HTR-8/SVneo (cell line): Measurements from ENCODE around the gene SNW1.
"Not testable (repeated sequence)": the region's sequence is repeated elsewhere in the genome, so short reads cannot be mapped to it uniquely, and the experiment has no call there.

Experiments
- DNase-seq: peaks from one replicate; pipeline ENCODE4 v3.0.0; 2011; ENCODE audit warnings: low spot score, mixed read lengths; ENCODE audit not compliant: insufficient read length
- FAIRE-seq: peaks from 2 replicates; lab custom pipeline; 2011; peaks lifted over from hg19 to GRCh38; lab: Jason Lieb, UNC

The SNW1 gene

DNA sequence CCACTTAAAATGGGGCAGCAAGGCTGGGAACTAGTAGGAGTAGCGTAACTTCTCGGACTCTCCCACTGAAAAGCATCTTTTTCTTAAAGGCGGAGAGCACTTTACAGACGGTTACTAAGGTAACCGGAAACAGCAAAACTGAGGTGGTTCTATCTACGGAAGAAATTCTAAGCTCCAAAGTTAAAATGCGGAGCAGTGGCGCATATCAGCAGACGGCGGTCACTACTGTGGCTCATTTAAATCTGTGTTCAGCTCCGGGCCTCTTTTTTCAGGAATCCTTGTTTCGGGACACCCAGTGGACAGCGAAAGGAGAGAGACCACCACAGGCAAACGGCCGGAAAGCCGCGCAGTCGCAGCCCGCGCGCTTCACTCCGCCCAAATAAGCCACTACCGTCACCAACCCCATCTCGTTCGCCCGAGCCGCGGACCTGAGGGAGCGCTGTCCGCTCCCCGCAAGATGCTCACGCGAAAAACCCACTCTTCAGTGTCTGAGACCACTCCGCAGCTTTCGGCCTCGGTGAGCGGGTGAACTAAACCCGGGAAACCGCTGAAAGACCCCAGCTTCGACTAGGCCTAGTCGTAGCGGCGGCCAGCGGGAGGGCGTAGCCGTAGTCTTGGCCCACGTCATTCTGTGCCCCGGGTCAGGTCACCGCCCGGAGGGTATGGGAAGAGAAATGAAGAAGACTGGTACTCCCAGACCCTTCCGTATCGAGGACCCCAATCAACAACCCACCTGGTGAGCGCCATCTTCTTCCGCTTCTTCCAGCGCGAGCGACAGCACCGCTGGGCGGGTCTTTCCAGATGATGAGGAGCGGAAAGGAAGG is at the start of gene SNW1:
SNW1 (minus strand) TSS at position 776 of the 824 bp plus-strand sequence; CDS start at position 747, 29 bp downstream.
- DNase-seq (peak; percentile 95), FAIRE-seq (no peak)

GRCh38 chr14:77809011-77809410 is 48.1 kb upstream of the SNW1 start:
- FAIRE-seq (no peak), DNase-seq (no peak)

- DNase-seq (no peak), FAIRE-seq (no peak)
Measured at GRCh38 chr14:77808250-77808649, 47.3 kb upstream of the SNW1 start.

- FAIRE-seq, result no peak
Measured at GRCh38 chr14:77805706-77806105, 44.8 kb upstream of the SNW1 start.

DNA sequence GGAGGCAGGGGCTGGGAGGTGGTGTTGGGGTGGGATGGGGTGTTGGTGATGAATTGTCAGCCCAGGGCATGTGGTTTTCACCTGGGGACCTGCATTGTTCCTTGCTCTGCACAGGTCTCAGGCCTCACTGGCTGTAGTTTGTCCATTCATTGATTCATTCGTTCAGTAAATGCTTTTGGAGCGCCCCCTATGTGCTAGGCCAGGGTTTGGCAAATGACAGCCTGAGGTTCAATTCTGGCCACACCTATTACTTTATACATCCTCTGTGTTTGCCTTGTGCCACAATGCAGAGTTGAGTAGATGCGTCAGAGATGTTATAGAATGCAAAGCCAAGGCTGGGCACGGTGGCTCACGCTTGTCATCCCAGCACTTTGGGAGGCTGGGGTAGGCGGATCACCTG is 43.6 kb upstream of the SNW1 start:
- FAIRE-seq (no peak), DNase-seq (no peak)

More at GRCh38 chr14:77805706-77806105, 44.8 kb upstream of the SNW1 start:
- DNase-seq, result no peak

- no peak for FAIRE-seq
- no peak for DNase-seq
Measured at GRCh38 chr14:77800814-77801213, 39.9 kb upstream of the SNW1 start.

GRCh38 chr14:77799863-77800730 is 39.1 kb upstream of the SNW1 start, which contains the start of gene ADCK1:
Gene ADCK1, plus strand, starts transcription at chr14:77800109. Its CDS starts 18,870 bp downstream, at chr14:77818979.
- DNase-seq, result peak; percentile 83
- no peak for FAIRE-seq

GRCh38 chr14:77799456-77799855 is 38.5 kb upstream of the SNW1 start:
- not testable (repeated sequence) for FAIRE-seq, DNase-seq

- no peak for FAIRE-seq
- DNase-seq, result no peak
Measured at GRCh38 chr14:77794357-77794756, 33.4 kb upstream of the SNW1 start.

DNA sequence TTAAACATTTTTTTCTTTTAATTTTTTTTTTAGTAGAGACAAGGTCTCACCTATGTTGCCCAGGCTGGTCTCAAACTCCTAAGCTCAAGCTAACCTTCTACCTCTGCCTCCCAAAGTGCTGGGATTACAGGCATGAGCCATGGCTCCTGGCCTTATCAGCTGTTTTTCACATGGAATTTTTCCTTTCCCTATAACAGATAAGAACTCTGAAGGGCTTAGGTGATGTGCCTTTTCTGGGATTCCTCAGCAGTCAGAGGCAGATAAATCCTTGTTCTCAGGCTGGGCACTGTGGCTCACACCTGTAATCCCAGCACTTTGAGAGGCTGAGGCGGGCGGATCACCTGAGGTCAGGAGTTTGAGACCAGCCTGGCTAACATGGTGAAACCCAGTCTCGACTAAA is 32.3 kb upstream of the SNW1 start:
- DNase-seq, FAIRE-seq: not testable (repeated sequence)

DNA sequence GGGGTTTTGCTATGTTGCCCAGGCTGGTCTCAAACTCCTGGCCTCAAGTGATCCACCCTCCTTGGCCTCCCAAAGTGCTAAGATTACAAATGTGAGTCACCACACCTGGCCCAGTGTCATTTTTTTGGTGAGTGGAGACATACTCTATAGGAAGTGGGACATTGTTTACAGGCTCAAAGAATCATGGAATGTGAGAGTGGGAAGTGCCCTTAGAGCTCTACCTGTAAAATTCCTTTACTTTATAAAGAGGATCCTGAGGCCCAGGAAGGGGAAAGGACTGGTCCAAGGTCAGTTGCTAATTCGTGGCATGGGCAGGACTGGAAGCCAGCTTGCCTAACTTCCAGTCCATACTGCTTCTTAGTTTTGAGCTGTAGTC is 30.3 kb upstream of the SNW1 start:
- DNase-seq, result no peak
- FAIRE-seq, result no peak

DNA sequence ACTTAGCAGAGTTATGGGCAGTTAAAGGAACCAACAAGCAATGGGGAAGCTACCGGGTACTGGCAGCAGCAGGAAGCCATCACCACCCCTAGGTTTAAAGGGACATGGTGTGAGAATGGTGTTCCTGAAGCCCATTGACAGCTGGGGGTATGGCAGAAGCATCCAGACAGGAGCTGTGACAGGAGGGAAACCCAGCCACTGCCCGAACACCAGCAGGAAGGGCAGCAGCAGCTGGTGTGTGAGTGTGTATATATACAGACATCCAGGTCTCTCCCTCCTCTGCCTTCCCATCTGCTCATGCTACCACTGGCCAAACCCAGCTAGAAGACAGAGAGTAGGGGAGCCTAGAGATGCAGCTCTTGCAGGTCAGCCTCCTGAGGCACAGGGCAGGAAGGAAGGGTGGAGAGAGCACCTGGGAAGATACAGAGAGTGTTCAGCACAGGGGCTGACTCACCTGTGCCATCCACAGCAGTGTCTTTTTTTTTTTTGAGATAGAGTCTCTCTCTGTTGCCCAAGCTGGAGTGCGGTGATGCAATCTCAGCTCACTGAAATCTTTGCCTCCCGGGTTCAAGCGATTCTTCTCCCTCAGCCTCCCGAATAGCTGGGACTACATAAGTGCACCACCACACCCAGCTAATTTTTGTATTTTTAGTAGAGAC is 29.7 kb upstream of the SNW1 start:
- DNase-seq (no peak), FAIRE-seq (no peak)

DNA sequence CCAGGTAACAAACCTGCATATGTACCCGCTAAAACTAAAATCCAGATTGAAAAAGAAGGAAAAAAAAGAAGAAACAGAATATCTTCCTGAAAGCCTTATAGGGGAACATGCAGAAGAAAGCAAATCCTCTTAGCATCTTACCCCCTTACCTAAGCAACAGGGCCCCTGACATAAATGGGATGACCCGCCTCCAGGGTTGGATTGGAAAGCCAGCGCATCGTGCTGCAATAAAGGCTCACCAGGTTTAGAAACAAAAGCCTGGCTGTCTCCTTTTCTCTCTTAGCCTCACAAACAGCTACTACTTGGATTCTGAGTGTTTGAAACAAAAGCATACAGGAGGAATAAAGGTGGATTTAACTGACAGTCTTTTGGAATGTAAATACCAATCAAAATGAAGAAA is 25.2 kb upstream of the SNW1 start:
- DNase-seq (no peak), FAIRE-seq (no peak)

DNA sequence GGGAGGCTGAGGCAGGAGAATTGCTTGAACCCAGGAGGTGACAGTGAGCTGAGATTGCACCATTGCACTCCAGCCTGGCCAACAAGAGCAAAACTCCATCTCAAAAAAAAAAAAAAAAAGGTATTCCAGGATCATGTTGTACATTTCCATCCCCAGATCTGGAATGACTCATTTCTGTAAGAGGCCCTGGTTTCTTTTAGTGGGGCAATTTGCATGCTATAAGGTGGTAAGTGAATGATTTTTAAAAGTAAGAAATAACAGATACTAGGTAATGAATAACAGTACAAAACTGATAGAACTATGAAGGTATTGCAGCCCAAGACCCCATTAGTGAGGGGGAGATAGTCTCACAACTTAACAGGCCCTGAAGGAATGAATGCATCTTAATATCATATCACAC is 21.2 kb upstream of the SNW1 start:
- FAIRE-seq, result no peak
- DNase-seq, result no peak

DNA sequence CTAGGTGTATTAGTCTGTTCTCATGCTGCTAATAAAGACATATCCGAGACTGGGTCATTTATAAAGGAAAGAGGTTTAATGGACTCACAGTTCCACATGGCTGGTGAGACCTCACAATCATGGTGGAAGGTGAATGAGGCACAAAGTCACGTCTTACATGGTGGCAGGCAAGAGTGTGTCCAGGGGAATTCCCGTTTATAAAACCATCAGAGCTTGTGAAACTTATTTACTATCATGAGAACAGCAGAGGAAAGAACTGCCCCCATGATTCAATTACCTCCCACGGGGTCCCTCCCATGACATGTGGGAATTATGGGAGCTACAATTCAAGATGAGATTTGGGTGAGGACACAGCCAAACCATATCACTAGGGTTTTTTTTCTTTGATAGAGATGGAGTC is 13.0 kb upstream of the SNW1 start:
- FAIRE-seq, DNase-seq: not testable (repeated sequence)

DNA sequence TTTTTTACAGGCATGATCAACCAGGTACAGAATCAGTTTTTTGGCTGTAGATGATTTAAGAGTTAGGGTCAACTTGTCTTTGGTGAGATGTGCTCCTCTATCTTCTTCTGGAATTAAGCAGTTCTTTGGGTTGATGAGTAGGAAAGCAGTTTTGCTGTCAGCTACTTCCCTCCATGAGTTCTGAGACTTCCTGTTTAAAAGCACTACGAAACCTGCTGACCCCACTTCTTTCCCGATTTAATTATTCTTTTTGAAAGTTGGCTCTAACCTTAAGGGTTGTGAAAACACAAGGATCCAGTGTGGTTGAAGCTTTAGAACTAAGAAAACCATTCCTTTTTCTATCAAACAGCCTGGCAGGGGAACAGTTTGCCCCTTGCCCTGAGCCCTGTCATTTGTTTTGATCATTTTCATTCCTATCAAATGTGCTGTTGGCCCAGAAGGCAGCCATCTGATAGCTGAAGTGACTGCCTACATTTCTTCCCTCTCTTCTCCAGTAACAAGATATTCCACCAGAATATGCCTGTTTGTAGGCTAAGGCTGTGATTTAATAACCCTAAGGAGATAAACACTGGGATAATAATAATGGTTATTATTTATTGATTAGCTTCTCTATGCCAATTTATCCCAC is 7.6 kb upstream of the SNW1 start:
- FAIRE-seq, result not testable (repeated sequence)

GRCh38 chr14:77763978-77764377 is 3.0 kb upstream of the SNW1 start:
- DNase-seq (no peak), FAIRE-seq (no peak)

More for the DNA sequence above, 7.6 kb upstream of the SNW1 start:
- not testable (repeated sequence) for DNase-seq

GRCh38 chr14:77763316-77763715 is 2.4 kb upstream of the SNW1 start:
- FAIRE-seq (no peak), DNase-seq (no peak)

DNA sequence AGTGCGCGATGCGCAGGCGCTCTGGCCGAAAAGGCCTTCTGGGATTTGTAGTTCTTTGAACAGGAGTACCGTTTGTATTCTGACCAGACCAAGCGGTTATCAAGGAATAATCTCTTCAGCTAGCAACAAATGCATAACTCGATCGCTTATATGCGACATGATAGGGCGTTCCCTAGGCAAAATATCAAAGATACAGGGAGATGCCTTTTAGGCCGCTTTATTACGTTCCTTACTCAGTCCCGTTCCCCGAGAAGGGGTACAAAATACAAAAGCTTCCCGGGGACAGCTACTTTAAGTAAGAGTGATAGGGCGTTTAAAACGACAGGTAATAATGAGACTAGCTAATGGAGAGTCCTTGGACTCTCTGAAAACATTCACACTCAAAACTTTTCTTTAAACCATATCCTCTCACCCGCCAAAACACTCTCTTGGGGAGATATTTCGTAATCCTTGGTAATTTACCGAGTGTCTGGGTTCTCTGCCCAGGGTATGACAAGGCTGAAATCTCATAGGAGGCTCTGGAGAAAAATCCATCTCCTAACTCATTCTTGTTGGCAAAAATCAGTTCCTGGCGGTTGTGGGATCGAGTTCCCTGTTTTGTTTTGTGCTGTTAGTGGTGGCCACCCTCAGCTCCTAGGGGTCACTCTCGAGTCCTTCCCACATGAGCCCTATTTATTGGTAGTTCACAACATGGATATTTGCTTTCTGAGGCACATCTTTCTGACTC is 412 bp upstream of the SNW1 start:
- DNase-seq, result peak; percentile 37
- FAIRE-seq, result peak; percentile 26
